ENCODE measurements around the gene PZP. TPM values are rescaled to one million over a fixed set of nuclear protein-coding genes. Genes with fewer than 3 reads are reported as not detected.
"Not testable (repeated sequence)": the region's sequence is repeated elsewhere in the genome, so short reads cannot be mapped to it uniquely, and the experiment has no call there.

Gene PZP
- total RNA-seq, 1 experiment from 2014 or later = not detected

GRCh38 chr12:9255837-9256236 lies 47.6 kb upstream of the PZP start:
- POLR2A ChIA-PET = no interaction called here
- CTCF ChIA-PET = no interaction called here
- peaks cover 16% of the 10 kb centered on the region for H3K27me3 Mint-ChIP-seq (ENCODE audit: insufficient read depth, unreplicated experiment)

GRCh38 chr12:9253464-9253863 lies 45.3 kb upstream of the PZP start:
- Mint-ChIP-seq H3K27me3 (ENCODE audit: insufficient read depth, unreplicated experiment) (peaks cover 12% of the 10 kb centered on the region), H3K4me3 (ENCODE audit: unreplicated experiment) (no peak overlapping the region), H3K4me1 (ENCODE audit: low read depth, unreplicated experiment) (peaks cover 8% of the 10 kb centered on the region), H3K9me3 (ENCODE audit: unreplicated experiment) (no peaks in the 10 kb centered on the region), H3K36me3 (ENCODE audit: insufficient read depth, unreplicated experiment) (no peaks in the 10 kb centered on the region), H3K27ac (ENCODE audit: unreplicated experiment) (no peak overlapping the region)
- intact Hi-C loops (cut with micrococcal nuclease; ENCODE audit: unreplicated experiment) = no loop called here
- Histone ChIP-seq H3K9me3 (no peaks in the 10 kb centered on the region), H3K4me3 (ENCODE audit: low read depth, low read length) (no peak overlapping the region), H3K36me3 (ENCODE audit: control insufficient read depth, insufficient read depth, low read length) (no peaks in the 10 kb centered on the region), H3K4me1 (no peaks in the 10 kb centered on the region), H3K27me3 (replicated peaks; ENCODE audit: control insufficient read depth, insufficient read depth, low read length) (no peaks in the 10 kb centered on the region)
- ChIA-PET CTCF (no interaction called here), POLR2A (interaction anchor here (0.6 kb wide), 1 partner anchor 235 kb away, joined by 11 read pairs; no protein-coding TSS in a partner anchor)
- DNase-seq = no peak
- no TSS peak for BruUV-seq (replicated peaks)
- no peak for TF ChIP-seq CTCF (IDR thresholded peaks at IDR 0.05; ENCODE audit: insufficient read depth in 1 of 2, low read depth in 1 of 2, low read length in 1 of 2, severe bottlenecking in 1 of 2, unreplicated experiment in 1 of 2)

More at GRCh38 chr12:9255837-9256236, 47.6 kb upstream of the PZP start:
- H3K4me3 Mint-ChIP-seq (ENCODE audit: unreplicated experiment) = no peak overlapping the region
- no peaks in the 10 kb centered on the region for H3K9me3 Mint-ChIP-seq (ENCODE audit: unreplicated experiment)
- DNase-seq = no peak
- Histone ChIP-seq H3K4me3 (ENCODE audit: low read depth, low read length) (no peak overlapping the region), H3K4me1 (no peaks in the 10 kb centered on the region), H3K9me3 (no peaks in the 10 kb centered on the region), H3K27me3 (replicated peaks; ENCODE audit: control insufficient read depth, insufficient read depth, low read length) (no peaks in the 10 kb centered on the region), H3K36me3 (ENCODE audit: control insufficient read depth, insufficient read depth, low read length) (no peaks in the 10 kb centered on the region)
- peaks cover 8% of the 10 kb centered on the region for H3K4me1 Mint-ChIP-seq (ENCODE audit: low read depth, unreplicated experiment)
- no peaks in the 10 kb centered on the region for H3K36me3 Mint-ChIP-seq (ENCODE audit: insufficient read depth, unreplicated experiment)
- intact Hi-C loops (cut with micrococcal nuclease; ENCODE audit: unreplicated experiment) = no loop called here
- BruUV-seq (replicated peaks) = no TSS peak
- no peak for TF ChIP-seq CTCF (IDR thresholded peaks at IDR 0.05; ENCODE audit: insufficient read depth in 1 of 2, low read depth in 1 of 2, low read length in 1 of 2, severe bottlenecking in 1 of 2, unreplicated experiment in 1 of 2)
- no peak overlapping the region for H3K27ac Mint-ChIP-seq (ENCODE audit: unreplicated experiment)

GRCh38 chr12:9252791-9253190 lies 44.6 kb upstream of the PZP start:
- H3K27me3 Mint-ChIP-seq (ENCODE audit: insufficient read depth, unreplicated experiment) = peaks cover 14% of the 10 kb centered on the region
- H3K27ac Mint-ChIP-seq (ENCODE audit: unreplicated experiment); H3K4me1 Mint-ChIP-seq (ENCODE audit: low read depth, unreplicated experiment); H3K27me3 ChIP-seq (replicated peaks; ENCODE audit: control insufficient read depth, insufficient read depth, low read length); H3K9me3 ChIP-seq; DNase-seq; BruUV-seq (replicated peaks); H3K4me3 ChIP-seq (ENCODE audit: low read depth, low read length); H3K4me3 Mint-ChIP-seq (ENCODE audit: unreplicated experiment); H3K4me1 ChIP-seq; H3K36me3 ChIP-seq (ENCODE audit: control insufficient read depth, insufficient read depth, low read length); H3K9me3 Mint-ChIP-seq (ENCODE audit: unreplicated experiment); H3K36me3 Mint-ChIP-seq (ENCODE audit: insufficient read depth, unreplicated experiment); intact Hi-C loops (cut with micrococcal nuclease; ENCODE audit: unreplicated experiment): not testable (repeated sequence)
- POLR2A ChIA-PET = interaction anchor here (0.6 kb wide), 1 partner anchor 235 kb away, joined by 11 read pairs; no protein-coding TSS in a partner anchor
- CTCF ChIA-PET = interaction anchor here (0.6 kb wide), 1 partner anchor 740 kb away, joined by 6 read pairs; no protein-coding TSS in a partner anchor

GRCh38 chr12:9252256-9252655 lies 44.1 kb upstream of the PZP start:
- peaks cover 14% of the 10 kb centered on the region for H3K27me3 Mint-ChIP-seq (ENCODE audit: insufficient read depth, unreplicated experiment)
- POLR2A ChIA-PET = no interaction called here
- peaks cover 8% of the 10 kb centered on the region for H3K4me1 Mint-ChIP-seq (ENCODE audit: low read depth, unreplicated experiment)
- no peak overlapping the region for H3K27ac Mint-ChIP-seq (ENCODE audit: unreplicated experiment)
- Histone ChIP-seq H3K27me3 (replicated peaks; ENCODE audit: control insufficient read depth, insufficient read depth, low read length) (no peaks in the 10 kb centered on the region), H3K4me3 (ENCODE audit: low read depth, low read length) (no peak overlapping the region), H3K36me3 (ENCODE audit: control insufficient read depth, insufficient read depth, low read length) (no peaks in the 10 kb centered on the region), H3K4me1 (no peaks in the 10 kb centered on the region), H3K9me3 (no peaks in the 10 kb centered on the region)
- intact Hi-C loops (cut with micrococcal nuclease; ENCODE audit: unreplicated experiment) = no loop called here
- no peak for TF ChIP-seq CTCF (IDR thresholded peaks at IDR 0.05; ENCODE audit: insufficient read depth in 1 of 2, low read depth in 1 of 2, low read length in 1 of 2, severe bottlenecking in 1 of 2, unreplicated experiment in 1 of 2)
- CTCF ChIA-PET = interaction anchor here (0.6 kb wide), 1 partner anchor 740 kb away, joined by 6 read pairs; no protein-coding TSS in a partner anchor
- no TSS peak for BruUV-seq (replicated peaks)
- H3K4me3 Mint-ChIP-seq (ENCODE audit: unreplicated experiment) = no peak overlapping the region
- DNase-seq = no peak
- no peaks in the 10 kb centered on the region for H3K9me3 Mint-ChIP-seq (ENCODE audit: unreplicated experiment)
- H3K36me3 Mint-ChIP-seq (ENCODE audit: insufficient read depth, unreplicated experiment) = no peaks in the 10 kb centered on the region

All from Caco-2 (cell line).